RWPE2 (cell line): ENCODE data around the gene C1QTNF6.
"Not testable (repeated sequence)": the region's sequence is repeated elsewhere in the genome, so short reads cannot be mapped to it uniquely, and the experiment has no call there.

ENCODE experiments used
- ATAC-seq: fragments of 200-7000 bp; cut with Tn5 transposase; 3 replicates; pipeline ENCODE4 v1.9.1; 2021; ENCODE audit warnings: low read depth
- DNase-seq: peaks from one replicate; pipeline ENCODE4 v3.0.0-alpha.2; 2020; ENCODE audit warnings: low spot score
- H3K27ac ChIP-seq: fragments of 450-650 bp; 2 replicates; pipeline ENCODE4 v1.5.1; 2017; ENCODE audit warnings: mild to moderate bottlenecking; ENCODE audit not compliant: poor library complexity, severe bottlenecking
- H3K27me3 ChIP-seq: fragments of 250-450 bp; sonication (Bioruptor Pico); 2 replicates; pipeline ENCODE4 v1.5.1; 2021; ENCODE audit warnings: mild to moderate bottlenecking, moderate library complexity; ENCODE audit not compliant: insufficient read depth, poor library complexity, severe bottlenecking
- H3K36me3 ChIP-seq: fragments of 250-450 bp; sonication (Bioruptor Pico); 2 replicates; pipeline ENCODE4 v1.5.1; 2020; ENCODE audit warnings: low read depth, mild to moderate bottlenecking, moderate library complexity
- H3K4me1 ChIP-seq: fragments of 250-450 bp; sonication (Bioruptor Pico); 2 replicates; pipeline ENCODE4 v1.5.1; 2021; ENCODE audit warnings: mild to moderate bottlenecking, moderate library complexity; ENCODE audit not compliant: insufficient read depth, poor library complexity, severe bottlenecking
- H3K4me3 ChIP-seq: fragments of 250-450 bp; sonication (Bioruptor Pico); 2 replicates; pipeline ENCODE4 v1.5.1; 2021; ENCODE audit warnings: mild to moderate bottlenecking, moderate library complexity; ENCODE audit not compliant: severe bottlenecking
- H3K9me3 ChIP-seq: fragments of 250-450 bp; sonication (Bioruptor Pico); 2 replicates; pipeline ENCODE4 v1.5.1; 2021; ENCODE audit warnings: mild to moderate bottlenecking, moderate library complexity; ENCODE audit not compliant: severe bottlenecking
- TF ChIP-seq, protein P1 (sequence below): fragments of 450-650 bp; IDR thresholded peaks from one replicate; pipeline ENCODE4 v1.5.1; 2017; ENCODE audit warnings: mild to moderate bottlenecking, moderate library complexity; ENCODE audit not compliant: poor library complexity, severe bottlenecking

Gene C1QTNF6

GRCh38 chr22:37202716-37203115 lies 14.7 kb upstream of the C1QTNF6 start:
- no peak overlapping the region for H3K4me3 ChIP-seq
- no peaks in the 10 kb centered on the region for H3K9me3 ChIP-seq
- H3K27ac ChIP-seq, result no peak overlapping the region
- TF ChIP-seq, protein P1, sequence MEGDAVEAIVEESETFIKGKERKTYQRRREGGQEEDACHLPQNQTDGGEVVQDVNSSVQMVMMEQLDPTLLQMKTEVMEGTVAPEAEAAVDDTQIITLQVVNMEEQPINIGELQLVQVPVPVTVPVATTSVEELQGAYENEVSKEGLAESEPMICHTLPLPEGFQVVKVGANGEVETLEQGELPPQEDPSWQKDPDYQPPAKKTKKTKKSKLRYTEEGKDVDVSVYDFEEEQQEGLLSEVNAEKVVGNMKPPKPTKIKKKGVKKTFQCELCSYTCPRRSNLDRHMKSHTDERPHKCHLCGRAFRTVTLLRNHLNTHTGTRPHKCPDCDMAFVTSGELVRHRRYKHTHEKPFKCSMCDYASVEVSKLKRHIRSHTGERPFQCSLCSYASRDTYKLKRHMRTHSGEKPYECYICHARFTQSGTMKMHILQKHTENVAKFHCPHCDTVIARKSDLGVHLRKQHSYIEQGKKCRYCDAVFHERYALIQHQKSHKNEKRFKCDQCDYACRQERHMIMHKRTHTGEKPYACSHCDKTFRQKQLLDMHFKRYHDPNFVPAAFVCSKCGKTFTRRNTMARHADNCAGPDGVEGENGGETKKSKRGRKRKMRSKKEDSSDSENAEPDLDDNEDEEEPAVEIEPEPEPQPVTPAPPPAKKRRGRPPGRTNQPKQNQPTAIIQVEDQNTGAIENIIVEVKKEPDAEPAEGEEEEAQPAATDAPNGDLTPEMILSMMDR, result no peak
- H3K36me3 ChIP-seq, result no peaks in the 10 kb centered on the region
- DNase-seq (peak; percentile 33), ATAC-seq (no peak)
- no peaks in the 10 kb centered on the region for H3K27me3 ChIP-seq
- peaks cover 9% of the 10 kb centered on the region for H3K4me1 ChIP-seq

DNA sequence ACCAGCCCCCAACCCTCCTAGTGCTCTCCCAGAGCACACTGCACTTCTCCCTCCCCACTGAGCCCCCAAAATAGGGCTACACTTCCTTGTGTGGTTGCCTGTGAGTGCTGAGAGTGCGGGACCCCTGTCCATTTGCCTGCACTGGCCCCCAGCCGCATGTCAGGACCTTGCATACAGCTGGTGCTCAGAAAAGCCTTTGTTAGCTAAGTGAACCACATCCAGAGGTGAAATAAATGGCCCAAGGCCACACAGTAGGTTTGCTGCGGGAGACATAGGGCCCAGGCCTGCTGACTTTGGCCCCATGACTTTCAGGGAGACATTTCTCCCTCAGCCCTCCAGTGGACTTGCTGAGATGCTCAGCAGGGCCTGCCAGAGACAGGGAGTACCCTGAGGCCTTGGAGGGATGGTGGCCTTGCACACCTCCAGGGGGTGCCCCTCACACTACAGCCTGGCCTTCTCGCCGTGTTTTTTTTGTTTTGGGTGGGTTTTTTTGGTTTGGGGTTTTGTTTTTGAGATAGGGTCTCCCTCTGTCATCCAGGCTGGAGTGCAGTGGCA lies 14.0 kb upstream of the C1QTNF6 start:
- no peak for ATAC-seq
- H3K4me1 ChIP-seq, result peaks cover 14% of the 10 kb centered on the region
- H3K27me3 ChIP-seq, result no peaks in the 10 kb centered on the region
- TF ChIP-seq, protein P1, result no peak
- no peak overlapping the region for H3K4me3 ChIP-seq
- no peaks in the 10 kb centered on the region for H3K9me3 ChIP-seq
- no peaks in the 10 kb centered on the region for H3K36me3 ChIP-seq
- H3K27ac ChIP-seq, result no peak overlapping the region
- peak; percentile 23 for DNase-seq

DNA sequence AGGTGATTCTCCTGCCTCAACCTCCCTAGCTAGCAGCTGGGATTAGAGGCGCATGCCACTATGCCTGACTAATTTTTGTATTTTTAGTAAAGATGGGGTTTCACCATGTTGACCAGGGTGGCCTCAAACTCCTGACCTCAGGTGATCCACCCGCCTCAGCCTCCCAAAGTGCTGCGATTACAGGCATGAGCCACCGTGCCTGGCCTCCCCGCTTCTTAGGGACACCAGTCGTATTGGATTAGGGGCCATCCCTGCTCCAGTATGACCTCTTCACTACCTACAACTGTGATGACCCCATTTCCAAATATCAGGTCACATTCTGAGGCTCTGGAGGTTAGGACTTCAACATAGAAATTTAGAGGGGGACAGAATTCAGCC lies 13.4 kb upstream of the C1QTNF6 start:
- H3K36me3 ChIP-seq, ATAC-seq, H3K4me3 ChIP-seq, H3K27me3 ChIP-seq, H3K9me3 ChIP-seq, H3K27ac ChIP-seq: not testable (repeated sequence)
- DNase-seq, result peak; percentile 7
- peaks cover 21% of the 10 kb centered on the region for H3K4me1 ChIP-seq

- TF ChIP-seq, protein P1, result peak; percentile 56
- H3K4me1 ChIP-seq, result peaks cover 30% of the 10 kb centered on the region
- no peaks in the 10 kb centered on the region for H3K27me3 ChIP-seq
- H3K27ac ChIP-seq, result peak overlapping the region; percentile 91
- H3K36me3 ChIP-seq, result no peaks in the 10 kb centered on the region
- no peak for ATAC-seq
- no peaks in the 10 kb centered on the region for H3K9me3 ChIP-seq
- H3K4me3 ChIP-seq, result peak overlapping the region; percentile 2
- DNase-seq, result no peak
Observed at GRCh38 chr22:37199760-37200108, 11.7 kb upstream of the C1QTNF6 start.

DNA sequence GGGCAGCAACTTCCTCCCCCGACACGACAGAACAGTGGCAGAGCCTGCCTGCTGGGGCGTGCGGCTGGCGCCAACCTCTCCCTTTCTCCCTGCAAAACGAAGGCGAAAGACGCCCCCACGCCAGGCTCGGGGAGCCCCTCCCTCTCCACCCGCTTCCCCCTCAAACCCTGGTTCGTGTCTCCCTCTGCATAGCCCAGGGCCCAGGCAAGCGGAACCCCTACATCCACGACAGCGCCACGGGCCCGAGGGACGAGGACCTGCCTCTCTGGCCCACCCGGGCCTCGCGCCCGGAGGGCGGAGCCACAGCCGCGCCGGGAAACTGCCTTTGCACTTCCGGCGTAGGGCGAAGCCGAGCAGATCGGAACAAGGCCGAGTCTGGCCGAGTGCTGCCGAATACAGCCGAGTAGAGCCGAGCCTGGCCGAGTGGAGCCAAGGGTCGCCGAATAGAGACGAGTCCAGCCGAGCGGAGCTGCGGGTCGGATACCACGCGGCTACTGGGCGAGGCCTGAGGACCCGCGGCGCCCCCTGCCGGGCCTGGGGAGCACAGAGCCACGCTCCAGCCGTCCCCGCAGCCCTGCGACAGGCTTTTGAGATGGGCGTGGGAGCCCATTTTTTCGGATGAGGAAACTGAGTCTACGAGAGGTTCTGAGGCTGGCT lies 11.2 kb upstream of the C1QTNF6 start:
- DNase-seq (peak; percentile 96), ATAC-seq (peak; percentile 84)
- Histone ChIP-seq H3K27ac (peak overlapping the region; percentile 91), H3K9me3 (no peaks in the 10 kb centered on the region), H3K4me1 (peaks cover 30% of the 10 kb centered on the region), H3K36me3 (no peaks in the 10 kb centered on the region), H3K4me3 (peak overlapping the region; percentile 47), H3K27me3 (no peaks in the 10 kb centered on the region)
- TF ChIP-seq, protein P1, result peak; percentile 91
